ENCODE results near the gene BCAS3.

Gene BCAS3

GRCh38 chr17:61366715-61367413 is 689.2 kb downstream of the BCAS3 start:
- no peaks in the 10 kb centered on the region for H3K27me3 ChIP-seq (ENCODE audit: control insufficient read depth, insufficient read depth, low read length)
- H3K27ac ChIP-seq (ENCODE audit: low read depth, low read length) = no peak overlapping the region
- H3K4me1 ChIP-seq (ENCODE audit: control insufficient read depth, insufficient read depth, low read length) = no peaks in the 10 kb centered on the region
- H3K4me3 ChIP-seq (ENCODE audit: low read length) = no peak overlapping the region
- no peak overlapping the region for H3K9ac ChIP-seq (ENCODE audit: low read length)
- H3K36me3 ChIP-seq (ENCODE audit: control insufficient read depth, insufficient read depth, low read length) = no peaks in the 10 kb centered on the region

GRCh38 chr17:61368049-61368831 is 690.6 kb downstream of the BCAS3 start:
- Histone ChIP-seq H3K9ac (ENCODE audit: low read length) (no peak overlapping the region), H3K4me1 (ENCODE audit: control insufficient read depth, insufficient read depth, low read length) (no peaks in the 10 kb centered on the region), H3K36me3 (ENCODE audit: control insufficient read depth, insufficient read depth, low read length) (no peaks in the 10 kb centered on the region), H3K4me3 (ENCODE audit: low read length) (no peak overlapping the region), H3K27me3 (ENCODE audit: control insufficient read depth, insufficient read depth, low read length) (no peaks in the 10 kb centered on the region), H3K27ac (ENCODE audit: low read depth, low read length) (no peak overlapping the region)

- no peak overlapping the region for H3K27ac ChIP-seq (ENCODE audit: low read depth, low read length)
- no peaks in the 10 kb centered on the region for H3K27me3 ChIP-seq (ENCODE audit: control insufficient read depth, insufficient read depth, low read length)
- no peaks in the 10 kb centered on the region for H3K4me1 ChIP-seq (ENCODE audit: control insufficient read depth, insufficient read depth, low read length)
- H3K9ac ChIP-seq (ENCODE audit: low read length) = no peak overlapping the region
- H3K4me3 ChIP-seq (ENCODE audit: low read length) = no peak overlapping the region
- H3K36me3 ChIP-seq (ENCODE audit: control insufficient read depth, insufficient read depth, low read length) = no peaks in the 10 kb centered on the region
These were observed 691.3 kb downstream of the BCAS3 start for GRCh38 chr17:61368832-61369450.

GRCh38 chr17:61369751-61370150 is 692.1 kb downstream of the BCAS3 start:
- H3K36me3 ChIP-seq (ENCODE audit: control insufficient read depth, insufficient read depth, low read length) = no peaks in the 10 kb centered on the region
- no peak overlapping the region for H3K27ac ChIP-seq (ENCODE audit: low read depth, low read length)
- H3K9ac ChIP-seq (ENCODE audit: low read length) = no peak overlapping the region
- H3K27me3 ChIP-seq (ENCODE audit: control insufficient read depth, insufficient read depth, low read length) = no peaks in the 10 kb centered on the region
- H3K4me3 ChIP-seq (ENCODE audit: low read length) = no peak overlapping the region
- no peaks in the 10 kb centered on the region for H3K4me1 ChIP-seq (ENCODE audit: control insufficient read depth, insufficient read depth, low read length)

- no peak overlapping the region for H3K9ac ChIP-seq (ENCODE audit: low read length)
- H3K27ac ChIP-seq (ENCODE audit: low read depth, low read length) = no peak overlapping the region
- no peaks in the 10 kb centered on the region for H3K27me3 ChIP-seq (ENCODE audit: control insufficient read depth, insufficient read depth, low read length)
- no peaks in the 10 kb centered on the region for H3K36me3 ChIP-seq (ENCODE audit: control insufficient read depth, insufficient read depth, low read length)
- no peak overlapping the region for H3K4me3 ChIP-seq (ENCODE audit: low read length)
- no peaks in the 10 kb centered on the region for H3K4me1 ChIP-seq (ENCODE audit: control insufficient read depth, insufficient read depth, low read length)
These were observed 693.5 kb downstream of the BCAS3 start for GRCh38 chr17:61371179-61371578.

- H3K4me1 ChIP-seq (ENCODE audit: control insufficient read depth, insufficient read depth, low read length) = no peaks in the 10 kb centered on the region
- no peaks in the 10 kb centered on the region for H3K27me3 ChIP-seq (ENCODE audit: control insufficient read depth, insufficient read depth, low read length)
- no peak overlapping the region for H3K27ac ChIP-seq (ENCODE audit: low read depth, low read length)
- H3K9ac ChIP-seq (ENCODE audit: low read length) = no peak overlapping the region
- no peak overlapping the region for H3K4me3 ChIP-seq (ENCODE audit: low read length)
- no peaks in the 10 kb centered on the region for H3K36me3 ChIP-seq (ENCODE audit: control insufficient read depth, insufficient read depth, low read length)
These were observed 694.0 kb downstream of the BCAS3 start for GRCh38 chr17:61371606-61372005.

- Histone ChIP-seq H3K27me3 (ENCODE audit: control insufficient read depth, insufficient read depth, low read length) (no peaks in the 10 kb centered on the region), H3K9ac (ENCODE audit: low read length) (no peak overlapping the region), H3K36me3 (ENCODE audit: control insufficient read depth, insufficient read depth, low read length) (no peaks in the 10 kb centered on the region), H3K4me3 (ENCODE audit: low read length) (no peak overlapping the region), H3K27ac (ENCODE audit: low read depth, low read length) (no peak overlapping the region), H3K4me1 (ENCODE audit: control insufficient read depth, insufficient read depth, low read length) (no peaks in the 10 kb centered on the region)
These were observed 694.8 kb downstream of the BCAS3 start for GRCh38 chr17:61372436-61372835.

- Histone ChIP-seq H3K27me3 (ENCODE audit: control insufficient read depth, insufficient read depth, low read length) (no peaks in the 10 kb centered on the region), H3K36me3 (ENCODE audit: control insufficient read depth, insufficient read depth, low read length) (no peaks in the 10 kb centered on the region), H3K9ac (ENCODE audit: low read length) (no peak overlapping the region), H3K4me1 (ENCODE audit: control insufficient read depth, insufficient read depth, low read length) (no peaks in the 10 kb centered on the region), H3K4me3 (ENCODE audit: low read length) (no peak overlapping the region), H3K27ac (ENCODE audit: low read depth, low read length) (no peak overlapping the region)
These were observed 699.5 kb downstream of the BCAS3 start for GRCh38 chr17:61376931-61377838.

- Histone ChIP-seq H3K36me3 (ENCODE audit: control insufficient read depth, insufficient read depth, low read length) (no peaks in the 10 kb centered on the region), H3K27me3 (ENCODE audit: control insufficient read depth, insufficient read depth, low read length) (no peaks in the 10 kb centered on the region), H3K9ac (ENCODE audit: low read length) (no peak overlapping the region), H3K4me1 (ENCODE audit: control insufficient read depth, insufficient read depth, low read length) (no peaks in the 10 kb centered on the region), H3K27ac (ENCODE audit: low read depth, low read length) (no peak overlapping the region), H3K4me3 (ENCODE audit: low read length) (no peak overlapping the region)
These were observed 701.2 kb downstream of the BCAS3 start for GRCh38 chr17:61378658-61379456.

- H3K9ac ChIP-seq (ENCODE audit: low read length) = no peak overlapping the region
- no peak overlapping the region for H3K27ac ChIP-seq (ENCODE audit: low read depth, low read length)
- H3K27me3 ChIP-seq (ENCODE audit: control insufficient read depth, insufficient read depth, low read length) = no peaks in the 10 kb centered on the region
- no peaks in the 10 kb centered on the region for H3K4me1 ChIP-seq (ENCODE audit: control insufficient read depth, insufficient read depth, low read length)
- no peak overlapping the region for H3K4me3 ChIP-seq (ENCODE audit: low read length)
- H3K36me3 ChIP-seq (ENCODE audit: control insufficient read depth, insufficient read depth, low read length) = no peaks in the 10 kb centered on the region
These were observed 702.0 kb downstream of the BCAS3 start for GRCh38 chr17:61379457-61380216.

GRCh38 chr17:61380217-61380835 is 702.7 kb downstream of the BCAS3 start:
- no peak overlapping the region for H3K4me3 ChIP-seq (ENCODE audit: low read length)
- no peaks in the 10 kb centered on the region for H3K36me3 ChIP-seq (ENCODE audit: control insufficient read depth, insufficient read depth, low read length)
- no peaks in the 10 kb centered on the region for H3K27me3 ChIP-seq (ENCODE audit: control insufficient read depth, insufficient read depth, low read length)
- no peak overlapping the region for H3K27ac ChIP-seq (ENCODE audit: low read depth, low read length)
- H3K4me1 ChIP-seq (ENCODE audit: control insufficient read depth, insufficient read depth, low read length) = no peaks in the 10 kb centered on the region
- H3K9ac ChIP-seq (ENCODE audit: low read length) = no peak overlapping the region

Measured in rectal smooth muscle tissue (tissue), 1 donor.